Measurements from ENCODE around the gene RSPH1. TPM values are rescaled to one million over a fixed set of nuclear protein-coding genes. Genes with fewer than 3 reads are reported as not detected.

RSPH1 gene
- total RNA-seq, 6 experiments from 2014 or later, result 0.18 to 0.55 (median 0.22) TPM; not detected in 1

GRCh38 chr21:42425591-42425990 is 70.4 kb downstream of the RSPH1 start:
- Histone ChIP-seq H3K4me1 (no peaks in the 10 kb centered on the region), H3K4me3 (no peak overlapping the region), H3K27ac (no peak overlapping the region), H3K36me3 (no peaks in the 10 kb centered on the region), H3K27me3 (no peaks in the 10 kb centered on the region), H3K9me3 (no peaks in the 10 kb centered on the region)
- 29% methylated on average over 3 of the region's 4 CpGs for WGBS (ENCODE audit: insufficient coverage, low coverage, low lambda C conversion rate, missing lambda C conversion rate)
- DNase-seq (no peak), ATAC-seq (no peak)
- TF ChIP-seq CTCF (IDR thresholded peaks at IDR 0.05), result no peak
- TF ChIP-seq POLR2A (IDR thresholded peaks at IDR 0.05), result no peak
- intact Hi-C loops (cut with DNase I), result no loop called here

GRCh38 chr21:42424914-42425541 is 71.0 kb downstream of the RSPH1 start:
- DNase-seq (no peak), ATAC-seq (peak; percentile 25 to 64 (median 48))
- Histone ChIP-seq H3K36me3 (no peaks in the 10 kb centered on the region), H3K9me3 (no peaks in the 10 kb centered on the region), H3K4me3 (no peak overlapping the region), H3K27ac (no peak overlapping the region), H3K4me1 (no peaks in the 10 kb centered on the region), H3K27me3 (no peaks in the 10 kb centered on the region)
- 42% methylated on average over 10 of the region's 12 CpGs for WGBS (ENCODE audit: insufficient coverage, low coverage, low lambda C conversion rate, missing lambda C conversion rate)
- no peak for TF ChIP-seq POLR2A (IDR thresholded peaks at IDR 0.05)
- no peak for TF ChIP-seq CTCF (IDR thresholded peaks at IDR 0.05)
- intact Hi-C loops (cut with DNase I), result no loop called here

GRCh38 chr21:42423685-42424084 is 72.3 kb downstream of the RSPH1 start:
- intact Hi-C loops (cut with DNase I), result no loop called here
- WGBS (ENCODE audit: insufficient coverage, low coverage, low lambda C conversion rate, missing lambda C conversion rate), result no CpG with 5 or more reads among the region's 2 CpGs
- no peaks in the 10 kb centered on the region for H3K4me1 ChIP-seq
- no peak for TF ChIP-seq POLR2A (IDR thresholded peaks at IDR 0.05)
- TF ChIP-seq CTCF (IDR thresholded peaks at IDR 0.05), result no peak
- no peaks in the 10 kb centered on the region for H3K9me3 ChIP-seq
- H3K36me3 ChIP-seq, result no peaks in the 10 kb centered on the region
- DNase-seq (no peak), ATAC-seq (no peak)
- no peak overlapping the region for H3K4me3 ChIP-seq
- no peaks in the 10 kb centered on the region for H3K27me3 ChIP-seq
- no peak overlapping the region for H3K27ac ChIP-seq

GRCh38 chr21:42423197-42423675 is 72.8 kb downstream of the RSPH1 start:
- intact Hi-C loops (cut with DNase I), result no loop called here
- Histone ChIP-seq H3K36me3 (no peaks in the 10 kb centered on the region), H3K4me1 (no peaks in the 10 kb centered on the region), H3K27ac (no peak overlapping the region), H3K27me3 (no peaks in the 10 kb centered on the region), H3K9me3 (no peaks in the 10 kb centered on the region), H3K4me3 (no peak overlapping the region)
- no peak for DNase-seq
- peak in 2 of 4 donors; percentile 12 to 16 for ATAC-seq
- 47% methylated on average over 7 of the region's 10 CpGs for WGBS (ENCODE audit: insufficient coverage, low coverage, low lambda C conversion rate, missing lambda C conversion rate)
- TF ChIP-seq POLR2A (IDR thresholded peaks at IDR 0.05) (no peak), CTCF (IDR thresholded peaks at IDR 0.05) (no peak)

Other genes with a start within 250 kb of the RSPH1 start
- gene TFF3, start 180.8 kb downstream of the RSPH1 start, total RNA-seq, result 1 to 10 TPM in 5 of 6 experiments, under 1 TPM in 1; 0.88 to 6.8 (median 2.5) TPM
- gene TFF2, start 145.2 kb downstream of the RSPH1 start, total RNA-seq, result under 1 TPM in 4 of 6 experiments, not detected in 2; 0.29 to 0.61 (median 0.49) TPM
- not detected for gene TFF1, start 129.7 kb downstream of the RSPH1 start, total RNA-seq
- gene TMPRSS3, start 100.2 kb downstream of the RSPH1 start, total RNA-seq, result under 1 TPM; 0.22 to 0.97 (median 0.71) TPM
- under 1 TPM; 0.12 to 0.50 (median 0.15) TPM for gene UBASH3A, start 92.3 kb downstream of the RSPH1 start, total RNA-seq
- gene SLC37A1, start 17.6 kb upstream of the RSPH1 start, total RNA-seq, result 10 to 100 TPM in 1 of 6 experiments, 1 to 10 TPM in 5; 2.5 to 10.8 (median 6.2) TPM
- 1 to 10 TPM; 1.1 to 5.9 (median 3.3) TPM for gene PDE9A, start 157.4 kb upstream of the RSPH1 start, total RNA-seq